ENCODE results near the gene NECTIN3.

DNA sequence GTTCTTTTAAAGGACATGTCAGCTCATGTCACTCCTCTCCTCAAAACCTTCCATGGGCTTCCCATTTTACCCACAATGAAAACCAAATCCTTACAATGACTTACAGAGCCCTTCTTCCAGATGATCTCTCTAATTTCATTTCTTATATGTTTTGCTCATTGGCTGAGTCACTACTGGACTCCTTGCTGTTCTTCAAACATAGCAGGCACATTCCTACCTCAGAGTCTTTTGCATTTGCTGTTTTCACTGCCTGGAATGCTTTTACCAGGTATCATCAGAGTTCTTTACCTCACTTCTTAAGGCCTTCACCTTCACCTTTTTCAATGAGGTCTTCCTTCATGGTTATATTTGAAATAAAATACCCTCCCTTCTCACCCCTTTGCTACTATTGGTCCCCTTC lies 57.3 kb downstream of the NECTIN3 start:
- TF ChIP-seq POLR2A (IDR thresholded peaks at IDR 0.05), result no peak
- no peak for TF ChIP-seq CTCF (IDR thresholded peaks at IDR 0.05)
